ENCODE measurements around the gene TBL1X.

DNA sequence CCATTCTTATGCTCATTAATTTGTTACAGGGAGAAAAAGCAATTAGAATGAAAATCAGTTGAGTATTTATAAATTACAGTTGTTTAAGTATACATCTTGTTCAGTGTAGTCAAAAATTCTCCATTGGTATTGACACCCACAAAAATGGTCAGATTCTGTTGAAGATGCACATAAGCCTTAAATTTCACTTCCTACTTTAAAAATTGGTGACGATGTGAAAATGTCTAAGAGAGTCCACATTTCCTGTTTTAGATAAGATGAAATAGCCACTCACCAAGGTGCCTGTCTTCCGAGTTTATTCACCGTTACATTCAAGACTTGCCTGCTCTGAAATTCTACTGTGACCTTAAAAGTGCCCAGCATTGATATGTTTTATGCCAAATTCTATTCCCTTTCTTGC, 207.1 kb downstream of the TBL1X start:
- TF ChIP-seq, protein P1, sequence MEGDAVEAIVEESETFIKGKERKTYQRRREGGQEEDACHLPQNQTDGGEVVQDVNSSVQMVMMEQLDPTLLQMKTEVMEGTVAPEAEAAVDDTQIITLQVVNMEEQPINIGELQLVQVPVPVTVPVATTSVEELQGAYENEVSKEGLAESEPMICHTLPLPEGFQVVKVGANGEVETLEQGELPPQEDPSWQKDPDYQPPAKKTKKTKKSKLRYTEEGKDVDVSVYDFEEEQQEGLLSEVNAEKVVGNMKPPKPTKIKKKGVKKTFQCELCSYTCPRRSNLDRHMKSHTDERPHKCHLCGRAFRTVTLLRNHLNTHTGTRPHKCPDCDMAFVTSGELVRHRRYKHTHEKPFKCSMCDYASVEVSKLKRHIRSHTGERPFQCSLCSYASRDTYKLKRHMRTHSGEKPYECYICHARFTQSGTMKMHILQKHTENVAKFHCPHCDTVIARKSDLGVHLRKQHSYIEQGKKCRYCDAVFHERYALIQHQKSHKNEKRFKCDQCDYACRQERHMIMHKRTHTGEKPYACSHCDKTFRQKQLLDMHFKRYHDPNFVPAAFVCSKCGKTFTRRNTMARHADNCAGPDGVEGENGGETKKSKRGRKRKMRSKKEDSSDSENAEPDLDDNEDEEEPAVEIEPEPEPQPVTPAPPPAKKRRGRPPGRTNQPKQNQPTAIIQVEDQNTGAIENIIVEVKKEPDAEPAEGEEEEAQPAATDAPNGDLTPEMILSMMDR (conservative IDR thresholded peaks at IDR 0.05; ENCODE audit: low read length): no peak
- TF ChIP-seq EZH2phosphoT487 (IDR thresholded peaks at IDR 0.05; ENCODE audit: borderline replicate concordance, low read depth, low read length): no peak

Data from OCI-LY7 (cell line).